Mesendoderm (in vitro differentiated cells): ENCODE results near the gene NQO1.

ENCODE experiments used
- DNase-seq: peaks from one replicate; pipeline ENCODE4 v3.0.0; 2013
- H2AK5ac ChIP-seq: 2 replicates; pipeline ENCODE4 v1.6.1; 2013; ENCODE audit warnings: low read length, inconsistent platforms
- H2BK120ac ChIP-seq: 2 replicates; pipeline ENCODE4 v1.6.1; 2013; ENCODE audit warnings: low read depth, mild to moderate bottlenecking, low read length, moderate library complexity, mixed read lengths
- H2BK15ac ChIP-seq: replicated peaks from 2 replicates; pipeline ENCODE4 v1.6.1; 2013; ENCODE audit warnings: low read depth, mild to moderate bottlenecking, moderate library complexity
- H2BK5ac ChIP-seq: 2 replicates; pipeline ENCODE4 v1.6.1; 2013; ENCODE audit warnings: low read length, inconsistent platforms
- H3K18ac ChIP-seq: 2 replicates; pipeline ENCODE4 v1.6.1; 2013; ENCODE audit warnings: mild to moderate bottlenecking, low read length, mixed read lengths
- H3K23ac ChIP-seq: one replicate; pipeline ENCODE4 v1.6.1; 2013; ENCODE audit warnings: low read length
- H3K27ac ChIP-seq: 2 replicates; pipeline ENCODE4 v1.5.1; 2013; ENCODE audit warnings: low read depth, mild to moderate bottlenecking, inconsistent platforms, low read length, moderate library complexity
- H3K27me3 ChIP-seq: 2 replicates; pipeline ENCODE4 v1.6.1; 2013; ENCODE audit warnings: low read length, control low read depth, mild to moderate bottlenecking, inconsistent platforms; ENCODE audit not compliant: insufficient read depth, poor library complexity
- H3K36me3 ChIP-seq: 2 replicates; pipeline ENCODE4 v1.6.1; 2013; ENCODE audit warnings: low read length, inconsistent platforms; ENCODE audit not compliant: control insufficient read depth, insufficient read depth
- H3K4ac ChIP-seq: one replicate; pipeline ENCODE4 v1.6.1; 2013; ENCODE audit warnings: low read depth, mild to moderate bottlenecking, low read length, moderate library complexity
- H3K4me1 ChIP-seq: 2 replicates; pipeline ENCODE4 v1.6.1; 2013; ENCODE audit warnings: low read depth, low read length, inconsistent platforms; ENCODE audit not compliant: control insufficient read depth
- H3K4me2 ChIP-seq: 2 replicates; pipeline ENCODE4 v1.6.1; 2013; ENCODE audit warnings: low read length
- H3K4me3 ChIP-seq: 2 replicates; pipeline ENCODE4 v1.5.1; 2013; ENCODE audit warnings: mild to moderate bottlenecking, low read length
- H3K56ac ChIP-seq: one replicate; pipeline ENCODE4 v1.6.1; 2013; ENCODE audit warnings: low read length
- H3K79me1 ChIP-seq: 2 replicates; pipeline ENCODE4 v1.6.1; 2013; ENCODE audit warnings: low read length, inconsistent platforms
- H3K79me2 ChIP-seq: 2 replicates; pipeline ENCODE4 v1.6.1; 2013; ENCODE audit warnings: mild to moderate bottlenecking, low read length; ENCODE audit not compliant: control insufficient read depth, insufficient read depth
- H3K9ac ChIP-seq: 2 replicates; pipeline ENCODE4 v1.6.1; 2013; ENCODE audit warnings: low read length, inconsistent platforms
- H4K5ac ChIP-seq: one replicate; pipeline ENCODE4 v1.6.1; 2013; ENCODE audit warnings: low read length
- H4K8ac ChIP-seq: one replicate; pipeline ENCODE4 v1.6.1; 2013; ENCODE audit warnings: low read depth, mild to moderate bottlenecking, control low read depth, low read length, moderate library complexity
- WGBS: extraction: QIAGEN DNeasy Blood & Tissue Kit; methylation state at CpG from one replicate; pipeline ENCODE4 v1.1.7; 2013; ENCODE audit warnings: low lambda C conversion rate, missing lambda C conversion rate; ENCODE audit not compliant: insufficient coverage; ENCODE audit errors: extremely low coverage; 5-methylcytosine and 5-hydroxymethylcytosine counted together

NQO1 gene

DNA sequence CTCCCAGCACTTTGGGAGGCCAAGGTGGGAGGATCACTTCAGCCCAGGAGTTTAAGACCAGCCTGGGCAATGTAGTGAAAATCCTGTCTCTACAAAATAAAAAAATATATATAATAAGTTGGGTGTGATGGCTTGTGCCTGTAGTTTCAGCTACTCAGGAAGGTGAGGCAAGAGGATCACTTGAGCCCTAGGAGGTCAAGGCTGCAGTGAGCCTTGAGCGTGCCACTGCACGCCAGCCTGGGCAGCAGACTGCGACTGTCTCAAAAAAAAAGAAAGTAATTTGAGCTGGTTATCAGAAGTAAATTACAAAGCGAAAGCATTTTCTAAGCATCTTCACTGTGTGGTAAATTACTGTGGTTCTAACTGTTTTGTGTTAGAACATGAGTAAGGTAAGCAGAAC, 66.2 kb downstream of the NQO1 start:
- Histone ChIP-seq H3K79me1 (no peaks in the 10 kb centered on the region), H3K4ac (no peak overlapping the region), H3K56ac (no peak overlapping the region), H3K36me3 (no peaks in the 10 kb centered on the region), H3K27me3 (no peaks in the 10 kb centered on the region), H3K18ac (no peak overlapping the region), H4K5ac (no peak overlapping the region), H2BK5ac (no peak overlapping the region), H3K4me3 (no peak overlapping the region), H3K23ac (no peak overlapping the region), H3K4me1 (no peaks in the 10 kb centered on the region), H3K9ac (no peak overlapping the region), H3K4me2 (no peak overlapping the region), H2AK5ac (no peak overlapping the region), H3K27ac (no peak overlapping the region), H4K8ac (no peak overlapping the region), H2BK120ac (no peak overlapping the region), H2BK15ac (no peak overlapping the region), H3K79me2 (no peaks in the 10 kb centered on the region)
- no CpG with 5 or more reads among the region's 4 CpGs for WGBS
- DNase-seq: no peak
